Kidney (tissue), 14 donors: ENCODE data around the gene KRTCAP2. TPM values are rescaled to one million over a fixed set of nuclear protein-coding genes. Genes with fewer than 3 reads are reported as not detected.
A peak's percentile ranks its signal among the peaks of the same experiment; 100 is the strongest.

ENCODE experiments used
- DNase-seq, 5 donors: peaks; one replicate each; pipeline ENCODE4 v3.0.0-alpha.2; 2013 to 2020
- FAIRE-seq: peaks from 2 replicates; lab custom pipeline; 2012; peaks lifted over from hg19 to GRCh38; lab: Jason Lieb, UNC
- H3K27ac ChIP-seq, 2 donors: one replicate each; pipeline ENCODE4 v1.7.0; 2013; ENCODE audit warnings: low read depth in 2 of 2, low read length in 2 of 2, inconsistent platforms in 1 of 2
- H3K27me3 ChIP-seq: one replicate; pipeline ENCODE4 v1.7.1; 2013; ENCODE audit warnings: low read length, inconsistent platforms; ENCODE audit not compliant: control insufficient read depth, insufficient read depth
- H3K36me3 ChIP-seq, 3 donors: one replicate each; pipeline versions ENCODE4 v1.7.0 to v1.7.1; 2013; ENCODE audit warnings: low read length in 3 of 3, control low read depth in 1 of 3, inconsistent platforms in 1 of 3; ENCODE audit not compliant: insufficient read depth in 3 of 3, control insufficient read depth in 2 of 3
- H3K4me1 ChIP-seq, 3 donors: one replicate each; pipeline versions ENCODE4 v1.7.0 to v1.7.1; 2013; ENCODE audit warnings: low read length in 3 of 3, inconsistent platforms in 1 of 3, low read depth in 1 of 3; ENCODE audit not compliant: control insufficient read depth in 2 of 3, insufficient read depth in 2 of 3
- H3K4me3 ChIP-seq, 3 donors: one replicate each; pipeline versions ENCODE4 v1.7.0 to v1.8.1; 2013; ENCODE audit warnings: low read length in 3 of 3, control low read depth in 1 of 3, inconsistent platforms in 1 of 3
- H3K9ac ChIP-seq, 3 donors: one replicate each; pipeline versions ENCODE4 v1.7.0 to v1.7.1; 2013; ENCODE audit warnings: low read length in 3 of 3, control low read depth in 1 of 3, inconsistent platforms in 1 of 3
- H3K9me3 ChIP-seq, 3 donors: one replicate each; pipeline versions ENCODE4 v1.7.0 to v1.7.1; 2013; ENCODE audit warnings: low read length in 3 of 3, control low read depth in 1 of 3, inconsistent platforms in 1 of 3; ENCODE audit not compliant: control insufficient read depth in 2 of 3, insufficient read depth in 1 of 3
- intact Hi-C: fragments of 100-400 bp; cut with DNase I; formaldehyde crosslinking; loops from one replicate; pipeline ENCODE4 v1.11.1; 2022
- polyA plus RNA-seq: library from polyadenylated mRNA; stranded (reverse); fragments of 350-450 nt; fragmentation: Illumina TruSeq; extraction: RNeasy Lipid Tissue Mini Kit (QIAGEN cat#74804); gene quantifications from one replicate; pipeline ENCODE4 v1.2.3, GENCODE V29; 2014; ENCODE audit warnings: low read depth, low replicate concordance; ENCODE audit not compliant: insufficient read depth
- total RNA-seq: library from RNA; stranded (reverse); fragmentation: NEBNext Ultra II Directional; extraction: Animal tissue kit (Norgen Biotek cat#: 25700); gene quantifications from one replicate; pipeline ENCODE4 v1.2.1, GENCODE V29; 2021
- TF ChIP-seq, protein P1 (sequence below): IDR thresholded peaks from 3 replicates; pipeline ENCODE4 v1.5.1; 2012; ENCODE audit warnings: mild to moderate bottlenecking, moderate library complexity, borderline replicate concordance; ENCODE audit not compliant: insufficient read depth; ENCODE audit errors: extremely low read depth
- donor health status: control.
- donor health status: control.
- donor health status: control.
- donor health status: control.
- donor health status: control.
- donor health status: DM: yes; HTN: yes; CAD: no.
- donor health status: Normal renal cell carcinoma (clear cell type).

Gene KRTCAP2
- total and polyA plus RNA-seq, 2 donors from 2014 or later: 198 to 351 TPM

DNA sequence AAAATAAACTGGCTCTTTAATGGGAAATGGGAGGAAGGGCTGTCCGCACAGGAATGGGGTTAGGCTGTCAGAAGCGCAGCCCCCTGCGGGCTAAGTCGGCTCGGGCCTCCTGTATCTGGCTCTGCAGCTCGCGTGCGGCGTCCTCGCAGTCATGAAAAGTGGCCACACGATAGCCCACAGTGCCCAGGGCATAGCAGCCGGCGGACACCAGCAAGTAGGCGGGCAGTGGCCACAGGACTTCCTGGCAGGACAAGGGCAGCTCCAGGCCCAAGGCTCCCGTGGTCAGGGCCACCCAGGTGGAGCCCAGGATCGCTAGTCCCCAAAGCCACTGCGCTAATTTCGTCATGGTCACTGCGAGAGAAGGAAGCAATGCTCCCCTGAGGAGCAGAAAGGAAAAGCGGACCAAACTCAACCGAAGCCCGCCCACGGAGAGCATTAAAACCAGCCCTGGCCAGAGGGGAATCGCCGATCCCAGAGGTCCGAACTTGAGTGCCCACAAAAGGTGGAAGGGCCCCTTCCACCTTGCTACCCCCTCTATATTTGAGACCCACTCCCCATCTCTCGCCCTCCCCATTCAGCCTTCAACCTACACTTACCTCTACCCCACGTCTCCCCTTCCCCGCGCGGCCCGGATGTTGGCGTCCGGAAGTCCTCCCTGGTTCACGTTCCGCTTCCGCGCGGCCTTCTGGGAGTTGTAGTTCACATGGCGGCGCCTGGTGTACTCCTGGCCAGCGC lies 33.0 kb downstream of the KRTCAP2 start, which contains the start of gene DPM3:
DPM3 (minus strand) TSS at position 637 of the 735 bp plus-strand sequence; CDS start at position 346, 291 bp downstream.
- TF ChIP-seq, protein P1, sequence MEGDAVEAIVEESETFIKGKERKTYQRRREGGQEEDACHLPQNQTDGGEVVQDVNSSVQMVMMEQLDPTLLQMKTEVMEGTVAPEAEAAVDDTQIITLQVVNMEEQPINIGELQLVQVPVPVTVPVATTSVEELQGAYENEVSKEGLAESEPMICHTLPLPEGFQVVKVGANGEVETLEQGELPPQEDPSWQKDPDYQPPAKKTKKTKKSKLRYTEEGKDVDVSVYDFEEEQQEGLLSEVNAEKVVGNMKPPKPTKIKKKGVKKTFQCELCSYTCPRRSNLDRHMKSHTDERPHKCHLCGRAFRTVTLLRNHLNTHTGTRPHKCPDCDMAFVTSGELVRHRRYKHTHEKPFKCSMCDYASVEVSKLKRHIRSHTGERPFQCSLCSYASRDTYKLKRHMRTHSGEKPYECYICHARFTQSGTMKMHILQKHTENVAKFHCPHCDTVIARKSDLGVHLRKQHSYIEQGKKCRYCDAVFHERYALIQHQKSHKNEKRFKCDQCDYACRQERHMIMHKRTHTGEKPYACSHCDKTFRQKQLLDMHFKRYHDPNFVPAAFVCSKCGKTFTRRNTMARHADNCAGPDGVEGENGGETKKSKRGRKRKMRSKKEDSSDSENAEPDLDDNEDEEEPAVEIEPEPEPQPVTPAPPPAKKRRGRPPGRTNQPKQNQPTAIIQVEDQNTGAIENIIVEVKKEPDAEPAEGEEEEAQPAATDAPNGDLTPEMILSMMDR: no peak
- H3K9me3 ChIP-seq: no peaks in the 10 kb centered on the region
- peak within 1 kb of the TSS; percentile 88 to 95 for H3K27ac ChIP-seq
- H3K9ac ChIP-seq: peak within 1 kb of the TSS; percentile 96 to 99 (median 98)
- FAIRE-seq (no peak), DNase-seq (peak; percentile 88 to 96 (median 91))
- no peaks in the 10 kb centered on the region for H3K27me3 ChIP-seq
- no peaks in the 10 kb centered on the region for H3K36me3 ChIP-seq
- peaks cover 0 to 12% (median 5%) of the 10 kb centered on the region in 3 donors for H3K4me1 ChIP-seq
- H3K4me3 ChIP-seq: peak within 1 kb of the TSS; percentile 97 to 98 (median 97)
- intact Hi-C loops: no loop called here

DNA sequence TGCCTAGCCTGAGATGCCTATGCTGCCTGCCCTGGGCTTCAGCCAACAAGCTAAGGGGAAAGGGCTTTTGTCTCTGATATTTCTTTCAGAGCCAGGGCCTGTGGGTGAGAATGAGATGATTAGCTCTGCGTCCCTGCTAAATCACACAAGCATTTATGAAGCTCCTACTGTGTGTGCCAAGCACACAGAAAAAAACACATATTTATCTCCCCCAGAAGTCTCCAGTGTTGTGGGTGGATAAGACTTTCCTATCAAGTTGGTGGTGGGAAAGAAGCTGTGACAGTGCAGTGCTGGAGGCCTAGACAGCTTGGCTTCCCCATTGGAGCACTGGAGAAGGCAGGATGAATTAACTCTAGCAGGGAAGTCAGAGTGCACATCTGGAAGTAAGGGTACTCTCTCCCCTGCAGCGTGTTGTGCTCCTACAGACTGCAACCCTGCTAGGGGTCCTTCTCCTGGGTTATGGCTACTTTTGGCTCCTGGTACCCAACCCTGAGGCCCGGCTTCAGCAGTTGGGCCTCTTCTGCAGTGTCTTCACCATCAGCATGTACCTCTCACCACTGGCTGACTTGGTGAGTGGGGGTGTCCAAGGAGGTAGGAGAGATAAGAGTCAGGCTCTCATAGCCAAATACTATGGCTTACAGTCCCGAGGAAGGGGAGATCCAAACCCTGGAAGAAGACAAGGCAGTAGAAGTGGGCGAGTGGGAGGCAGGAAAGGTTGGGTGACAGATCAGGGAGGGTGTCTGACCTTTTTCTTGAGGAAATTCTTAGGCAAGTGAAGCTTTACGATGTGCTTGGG lies 35.8 kb downstream of the KRTCAP2 start:
- FAIRE-seq: no peak
- peaks cover 0 to 29% (median 14%) of the 10 kb centered on the region in 3 donors for H3K4me1 ChIP-seq
- H3K9ac ChIP-seq: no peak overlapping the region
- H3K27ac ChIP-seq: peak overlapping the region in 1 of 2 donors; percentile 7
- H3K4me3 ChIP-seq: peak overlapping the region in 1 of 3 donors; percentile 89
- H3K27me3 ChIP-seq: no peaks in the 10 kb centered on the region
- no peaks in the 10 kb centered on the region for H3K9me3 ChIP-seq
- TF ChIP-seq, protein P1: no peak
- peaks cover 0 to 19% (median 14%) of the 10 kb centered on the region in 3 donors for H3K36me3 ChIP-seq
- intact Hi-C loops: no loop called here
- peak in 1 of 5 donors; percentile 44 for DNase-seq

DNA sequence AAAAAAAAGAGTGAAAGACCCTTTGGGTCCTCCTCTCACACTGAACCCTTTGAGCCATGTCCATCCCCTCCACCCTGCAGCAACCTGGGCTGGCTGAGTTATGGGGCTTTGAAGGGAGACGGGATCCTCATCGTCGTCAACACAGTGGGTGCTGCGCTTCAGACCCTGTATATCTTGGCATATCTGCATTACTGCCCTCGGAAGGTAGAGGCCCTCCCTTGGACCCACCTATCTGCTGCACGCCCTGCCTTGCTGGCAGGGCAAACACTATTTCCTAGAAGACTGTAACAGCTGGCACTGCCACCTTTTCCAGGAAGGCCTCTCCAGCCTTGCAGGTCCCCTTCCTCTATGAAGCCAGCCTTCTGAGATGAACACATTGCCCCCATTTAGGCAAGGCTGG lies 36.4 kb downstream of the KRTCAP2 start:
- Histone ChIP-seq H3K4me3 (peak overlapping the region; percentile 25 to 89 (median 31)), H3K27ac (peak overlapping the region; percentile 7 to 65), H3K27me3 (no peaks in the 10 kb centered on the region), H3K4me1 (peaks cover 0 to 32% (median 14%) of the 10 kb centered on the region in 3 donors), H3K36me3 (peaks cover 2 to 21% (median 17%) of the 10 kb centered on the region in 3 donors), H3K9me3 (no peaks in the 10 kb centered on the region), H3K9ac (peak overlapping the region in 1 of 3 donors; percentile 16)
- no peak for FAIRE-seq
- peak in 2 of 5 donors; percentile 29 to 56 for DNase-seq
- intact Hi-C loops: no loop called here
- TF ChIP-seq, protein P1: no peak
